ENCODE data around the gene RPP38.

The RPP38 gene

GRCh38 chr10:15059914-15060313, 37.2 kb upstream of the RPP38 start:
- TF ChIP-seq CTCF (IDR thresholded peaks at IDR 0.05; ENCODE audit: low read depth, low read length, missing control alignments), result no peak
- Histone ChIP-seq H3K27me3 (replicated peaks) (no peaks in the 10 kb centered on the region), H3K27ac (no peak overlapping the region), H3K36me3 (replicated peaks) (peaks cover 10% of the 10 kb centered on the region), H3K4me3 (ENCODE audit: low read depth, low read length) (no peak overlapping the region)
- in situ Hi-C loops (cut with HindIII; ENCODE audit: low pct_ligation_motif_present, low sequenced_read_pairs), result no loop called here
- no peak for DNase-seq

GRCh38 chr10:15060638-15061037, 36.5 kb upstream of the RPP38 start:
- DNase-seq, result no peak
- no peak overlapping the region for H3K27ac ChIP-seq
- TF ChIP-seq CTCF (IDR thresholded peaks at IDR 0.05; ENCODE audit: low read depth, low read length, missing control alignments), result no peak
- peaks cover 16% of the 10 kb centered on the region for H3K36me3 ChIP-seq (replicated peaks)
- in situ Hi-C loops (cut with HindIII; ENCODE audit: low pct_ligation_motif_present, low sequenced_read_pairs), result no loop called here
- H3K27me3 ChIP-seq (replicated peaks), result no peaks in the 10 kb centered on the region
- H3K4me3 ChIP-seq (ENCODE audit: low read depth, low read length), result no peak overlapping the region

DNA sequence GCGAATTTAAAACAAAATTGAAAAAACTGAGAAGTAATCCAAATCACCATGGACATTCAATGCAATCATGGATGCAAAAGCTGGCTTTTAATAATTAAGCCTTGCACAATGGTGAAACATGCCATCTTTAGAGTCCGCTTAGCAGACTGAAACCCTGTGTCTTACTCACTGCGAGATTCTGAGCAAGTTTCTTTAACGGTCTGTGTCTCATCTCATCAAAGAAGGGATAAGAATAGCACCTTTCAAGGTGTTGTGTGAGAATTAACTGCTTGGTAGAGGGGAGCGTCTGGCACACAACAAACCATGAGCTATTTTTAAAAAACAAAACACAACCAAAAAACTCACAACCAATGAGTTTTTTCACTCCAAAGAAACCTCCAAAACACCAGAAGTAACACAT, 30.0 kb upstream of the RPP38 start:
- in situ Hi-C loops (cut with HindIII; ENCODE audit: low pct_ligation_motif_present, low sequenced_read_pairs), result no loop called here

GRCh38 chr10:15068802-15069201, 28.4 kb upstream of the RPP38 start:
- Histone ChIP-seq H3K36me3 (replicated peaks) (peaks cover 10% of the 10 kb centered on the region), H3K4me3 (ENCODE audit: low read depth, low read length) (no peak overlapping the region), H3K27me3 (replicated peaks) (no peaks in the 10 kb centered on the region), H3K27ac (no peak overlapping the region)
- in situ Hi-C loops (cut with HindIII; ENCODE audit: low pct_ligation_motif_present, low sequenced_read_pairs), result no loop called here
- no peak for TF ChIP-seq CTCF (IDR thresholded peaks at IDR 0.05; ENCODE audit: low read depth, low read length, missing control alignments)
- DNase-seq, result peak; percentile 77

More for the DNA sequence above, 30.0 kb upstream of the RPP38 start:
- H3K4me3 ChIP-seq (ENCODE audit: low read depth, low read length), result no peak overlapping the region
- no peak for TF ChIP-seq CTCF (IDR thresholded peaks at IDR 0.05; ENCODE audit: low read depth, low read length, missing control alignments)
- no peaks in the 10 kb centered on the region for H3K27me3 ChIP-seq (replicated peaks)
- peaks cover 10% of the 10 kb centered on the region for H3K36me3 ChIP-seq (replicated peaks)
- DNase-seq, result no peak
- H3K27ac ChIP-seq, result no peak overlapping the region

DNA sequence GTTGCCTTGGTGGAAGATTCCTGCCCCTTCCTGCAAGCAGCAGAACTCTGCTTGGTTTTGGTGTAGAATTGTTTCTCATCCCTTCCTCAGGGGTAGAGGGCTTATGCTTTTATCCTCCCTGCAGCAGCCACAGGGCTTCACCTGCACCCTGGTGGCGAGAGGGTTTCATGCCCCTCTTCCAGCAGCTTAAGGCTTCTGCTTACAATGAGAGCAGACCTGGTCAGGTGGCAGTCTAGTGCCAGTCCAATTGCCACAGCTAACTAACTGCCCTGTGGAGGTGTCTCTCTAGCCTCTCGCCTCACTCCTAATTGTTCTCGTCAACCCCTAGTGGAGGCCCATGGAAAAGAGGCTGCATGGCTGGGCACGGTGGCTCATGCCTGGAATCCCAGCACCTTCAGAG, 27.9 kb upstream of the RPP38 start:
- in situ Hi-C loops (cut with HindIII; ENCODE audit: low pct_ligation_motif_present, low sequenced_read_pairs), result no loop called here
- no peak for DNase-seq
- Histone ChIP-seq H3K27ac (no peak overlapping the region), H3K36me3 (replicated peaks) (peaks cover 9% of the 10 kb centered on the region), H3K27me3 (replicated peaks) (no peaks in the 10 kb centered on the region), H3K4me3 (ENCODE audit: low read depth, low read length) (no peak overlapping the region)
- peak; percentile 29 for TF ChIP-seq CTCF (IDR thresholded peaks at IDR 0.05; ENCODE audit: low read depth, low read length, missing control alignments)

DNA sequence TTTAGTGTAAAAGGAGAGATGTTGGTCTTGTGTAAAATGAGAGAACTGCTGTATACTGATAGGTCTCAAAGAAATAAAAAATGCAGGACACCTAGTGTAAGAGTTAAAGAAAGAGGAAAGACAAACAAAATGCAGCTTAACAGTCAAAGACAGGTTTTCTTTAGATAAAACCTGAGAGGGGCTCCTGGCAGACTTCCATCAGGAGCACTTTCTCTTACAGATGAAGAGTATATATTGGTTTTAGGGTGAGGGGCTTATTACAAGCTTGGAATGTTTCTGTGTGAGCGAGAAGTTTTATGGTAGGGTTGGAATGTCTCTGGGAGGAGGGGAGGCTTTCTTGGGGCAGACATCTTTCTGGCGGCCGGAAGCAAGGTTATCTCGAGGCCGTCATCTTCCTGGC, 24.8 kb upstream of the RPP38 start:
- Histone ChIP-seq H3K36me3 (replicated peaks) (no peaks in the 10 kb centered on the region), H3K4me3 (ENCODE audit: low read depth, low read length) (no peak overlapping the region), H3K27ac (no peak overlapping the region), H3K27me3 (replicated peaks) (no peaks in the 10 kb centered on the region)
- no peak for DNase-seq
- no peak for TF ChIP-seq CTCF (IDR thresholded peaks at IDR 0.05; ENCODE audit: low read depth, low read length, missing control alignments)
- in situ Hi-C loops (cut with HindIII; ENCODE audit: low pct_ligation_motif_present, low sequenced_read_pairs), result no loop called here

Data from brain microvascular endothelial cell (primary cell).